Measurements from ENCODE around the gene TUFT1. TPM values are rescaled to one million over a fixed set of nuclear protein-coding genes. Genes with fewer than 3 reads are reported as not detected.

The TUFT1 gene
- total and polyA plus RNA-seq, 2 of the 13 experiments (the other 11 are each of a cell fraction or from before 2014, with no cell fraction given): 6.4 to 7.3 TPM

GRCh38 chr1:151565502-151566189 lies 25.5 kb downstream of the TUFT1 start:
- ChIA-PET POLR2A (interaction anchor here (1.3 to 3.4 kb wide), 3 partner anchors 17 to 25 kb away, joined by 6 to 22 read pairs (median 8); partner anchors contain the start of gene TUFT1), CTCF (ENCODE audit: low intra/inter-chr PET ratio, low total read pairs) (no interaction called here)
- peak; percentile 64 for DNase-seq (ENCODE audit: low spot score)
- Histone ChIP-seq H3K9me3 (ENCODE audit: low read length) (no peaks in the 10 kb centered on the region), H3K36me3 (replicated peaks in 1 of 2; ENCODE audit: control insufficient read depth in 1 of 2, insufficient read depth in 2 of 2, low read length in 2 of 2) (peaks cover 5 to 7% of the 10 kb centered on the region in 2 experiments; a peak in 3 of 5 replicates), H3K79me2 (ENCODE audit: insufficient read depth, low read length) (no peaks in the 10 kb centered on the region), H3K4me1 (ENCODE audit: insufficient read depth, low read length) (peaks cover 39% of the 10 kb centered on the region), H3K27ac (ENCODE audit: extremely low read length, insufficient read depth, low read length) (peak overlapping the region; percentile 60), H3K9ac (ENCODE audit: insufficient read depth, low read depth, low read length) (0 out of 2 replicates have a peak overlapping the region, but pooled peaks have one; percentile 3), H3K27me3 (ENCODE audit: control insufficient read depth in 1 of 2, insufficient read depth in 2 of 2, low read length in 2 of 2) (no peaks in the 10 kb centered on the region), H2AFZ (ENCODE audit: low read length) (no peak overlapping the region), H3K4me2 (ENCODE audit: low read depth, low read length) (peak overlapping the region; percentile 42), H4K20me1 (ENCODE audit: insufficient read depth, low read length) (no peaks in the 10 kb centered on the region), H3K4me3 (replicated peaks in 1 of 3; ENCODE audit: insufficient read depth in 1 of 3, low read depth in 2 of 3, low read length in 3 of 3) (no peak overlapping the region)
- 42% methylated on average over 5 of the region's 5 CpGs for WGBS (ENCODE audit: low lambda C conversion rate)
- in situ Hi-C loops (cut with HindIII; ENCODE audit: extremely low pct_ligation_motif_present, low pct_unique_long_range_greater_than_20kb) (no loop called here), intact Hi-C loops (cut with micrococcal nuclease; ENCODE audit: unreplicated experiment) (loop anchor here (2.0 kb wide), 1 partner anchor 19 kb away; no protein-coding TSS in a partner anchor)
- ATAC-seq: peak; percentile 65
- no peak for FAIRE-seq
- no TSS peak for BruUV-seq (replicated peaks)
- no peak for TF ChIP-seq GPN1 (CRISPR knock-in tag; IDR thresholded peaks at IDR 0.05; ENCODE audit: borderline replicate concordance)
- no peak for TF ChIP-seq THAP8 (CRISPR knock-in tag; IDR thresholded peaks at IDR 0.05; ENCODE audit: borderline replicate concordance)
- 0 out of 2 replicates have a peak, but pooled peaks have one; percentile 29 for TF ChIP-seq HNF4G (IDR thresholded peaks at IDR 0.05; ENCODE audit: borderline replicate concordance, low read depth, low read length)
- TF ChIP-seq HNF4G (CRISPR knock-in tag; IDR thresholded peaks at IDR 0.05; ENCODE audit: borderline replicate concordance, low read depth): no peak
- TF ChIP-seq ZBED4 (CRISPR knock-in tag; IDR thresholded peaks at IDR 0.05; ENCODE audit: borderline replicate concordance): no peak
- TF ChIP-seq SOX5 (CRISPR knock-in tag; IDR thresholded peaks at IDR 0.05; ENCODE audit: borderline replicate concordance): peak; percentile 48
- TF ChIP-seq ZNF790 (CRISPR knock-in tag; IDR thresholded peaks at IDR 0.05; ENCODE audit: borderline replicate concordance): no peak
- no peak for TF ChIP-seq ZNF430 (CRISPR knock-in tag; IDR thresholded peaks at IDR 0.05)
- no peak for TF ChIP-seq ZNF230 (CRISPR knock-in tag; IDR thresholded peaks at IDR 0.05)
- peak; percentile 46; the same call in 1 of the 2 replicates for TF ChIP-seq SALL1 (CRISPR knock-in tag; IDR thresholded peaks at IDR 0.05)
- no peak for TF ChIP-seq SOX6 (IDR thresholded peaks at IDR 0.05)
- peak; percentile 58 for TF ChIP-seq SOX6 (CRISPR knock-in tag; IDR thresholded peaks at IDR 0.05)
- TF ChIP-seq, protein P1, sequence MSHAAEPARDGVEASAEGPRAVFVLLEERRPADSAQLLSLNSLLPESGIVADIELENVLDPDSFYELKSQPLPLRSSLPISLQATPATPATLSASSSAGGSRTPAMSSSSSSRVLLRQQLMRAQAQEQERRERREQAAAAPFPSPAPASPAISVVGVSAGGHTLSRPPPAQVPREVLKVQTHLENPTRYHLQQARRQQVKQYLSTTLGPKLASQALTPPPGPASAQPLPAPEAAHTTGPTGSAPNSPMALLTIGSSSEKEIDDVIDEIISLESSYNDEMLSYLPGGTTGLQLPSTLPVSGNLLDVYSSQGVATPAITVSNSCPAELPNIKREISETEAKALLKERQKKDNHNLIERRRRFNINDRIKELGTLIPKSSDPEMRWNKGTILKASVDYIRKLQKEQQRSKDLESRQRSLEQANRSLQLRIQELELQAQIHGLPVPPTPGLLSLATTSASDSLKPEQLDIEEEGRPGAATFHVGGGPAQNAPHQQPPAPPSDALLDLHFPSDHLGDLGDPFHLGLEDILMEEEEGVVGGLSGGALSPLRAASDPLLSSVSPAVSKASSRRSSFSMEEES (CRISPR knock-in tag; IDR thresholded peaks at IDR 0.05): peak; percentile 59; the same call in 1 of the 2 replicates
